HG03575 (cell line): Measurements from ENCODE around the gene SIX1.

ENCODE experiments used
- ATAC-seq: cut with Tn5 transposase; IDR thresholded peaks from one replicate; pipeline ENCODE4 v1.9.1; 2021; ENCODE audit not compliant: unreplicated experiment, insufficient number of reproducible peaks, low FRiP score; ENCODE audit errors: extremely low read depth

Gene SIX1

DNA sequence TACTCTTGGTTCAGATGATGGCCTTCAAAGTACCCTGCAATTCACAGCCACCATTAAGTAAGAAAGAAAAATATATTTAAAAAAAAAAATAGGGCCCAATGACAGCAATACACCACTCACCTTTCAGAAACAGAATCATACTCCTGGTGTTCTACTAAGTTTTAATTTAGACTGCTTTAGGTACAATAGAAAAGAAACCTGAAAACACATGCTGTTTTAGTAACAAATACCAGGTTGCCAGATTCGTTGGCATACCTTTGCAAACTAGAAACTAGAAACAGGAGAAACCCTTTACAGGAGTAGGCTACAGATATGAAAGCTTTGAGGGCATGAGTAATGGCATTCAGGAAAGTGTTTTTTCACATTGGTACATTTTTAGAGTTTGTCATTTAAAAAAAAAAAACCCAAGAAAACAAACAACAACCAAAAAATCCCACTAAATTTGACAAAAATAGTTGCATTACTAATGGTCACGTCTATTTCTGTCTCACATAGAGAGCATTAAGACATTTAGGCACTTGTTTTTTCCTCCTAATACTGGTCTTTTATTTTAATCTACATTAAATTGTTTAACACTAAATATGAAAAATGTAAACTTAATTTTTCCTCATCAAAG, 4.0 kb downstream of the SIX1 start:
- ATAC-seq = no peak

DNA sequence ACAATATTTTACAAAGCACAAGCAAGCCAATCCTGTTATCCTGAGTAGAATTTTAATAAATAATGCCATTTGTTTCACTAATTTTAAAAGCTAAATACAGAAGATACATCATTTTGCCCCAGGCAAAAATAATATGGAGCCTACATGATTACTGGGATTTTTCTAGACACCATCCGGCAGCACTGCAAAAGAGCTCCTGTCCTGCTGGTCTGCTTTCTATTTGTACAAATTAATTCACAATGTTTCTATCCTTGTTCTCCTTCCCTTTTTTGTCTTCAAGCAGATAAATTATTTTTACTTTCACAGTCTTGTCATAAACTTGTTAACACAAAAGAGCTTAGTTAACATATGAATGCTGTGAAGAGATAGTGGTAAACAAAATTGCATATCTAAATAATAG, 4.6 kb downstream of the SIX1 start:
- no peak for ATAC-seq

DNA sequence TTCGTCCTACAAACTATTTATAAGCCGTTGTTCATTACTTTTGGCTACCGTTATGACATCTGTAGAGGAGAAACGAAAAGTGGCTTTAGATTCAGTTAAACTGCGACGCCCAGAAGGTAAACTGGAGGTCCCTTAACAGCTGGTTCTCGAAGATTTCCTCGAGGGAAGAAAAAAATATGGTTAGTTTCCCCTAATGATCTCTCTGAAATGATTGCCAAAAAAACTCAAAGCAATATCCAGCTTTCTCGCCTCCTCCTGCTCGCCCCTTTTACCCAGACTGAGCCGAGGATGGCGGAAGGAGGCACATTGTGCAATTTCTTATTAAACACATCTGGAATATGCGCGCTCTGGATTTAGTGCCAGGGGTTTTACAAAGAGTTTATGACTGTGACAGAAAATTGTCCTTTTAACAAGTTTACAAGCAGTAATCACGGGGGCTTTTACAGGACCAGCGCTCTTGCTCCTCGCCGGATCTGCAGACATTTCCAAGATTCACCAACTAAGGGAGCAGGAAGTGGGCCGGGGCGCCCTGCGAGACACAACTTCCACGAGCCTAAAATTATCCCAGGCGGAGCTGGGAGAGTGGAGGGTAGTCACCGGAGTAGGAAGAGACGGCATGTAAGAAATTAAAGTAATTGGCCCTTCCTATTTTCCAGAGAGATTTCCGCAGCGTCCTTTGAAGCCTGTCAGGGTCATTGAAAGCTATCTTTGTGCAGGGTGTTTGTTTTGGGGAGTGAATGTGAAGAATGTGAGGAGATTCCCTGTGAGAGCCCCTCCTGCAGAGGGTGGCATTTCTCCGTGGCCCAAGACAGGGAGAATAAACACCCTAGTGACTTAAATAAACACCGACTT, 5.6 kb downstream of the SIX1 start:
- ATAC-seq = no peak

DNA sequence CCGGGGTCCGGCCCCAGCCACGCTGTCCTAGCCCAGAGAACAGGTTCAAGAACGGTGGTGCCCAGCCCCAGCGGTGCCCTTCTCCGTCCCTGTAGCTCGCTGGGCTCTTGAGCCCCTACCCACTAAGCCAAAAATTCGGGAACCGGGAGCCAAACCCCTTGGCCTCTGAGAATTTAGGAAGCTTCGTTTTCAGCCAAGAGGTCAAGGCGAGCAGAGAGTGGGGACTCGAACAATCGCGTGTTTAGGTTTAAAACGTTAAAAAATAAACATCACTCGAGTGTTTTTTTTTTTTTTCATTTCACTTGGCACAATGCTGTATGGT, 6.2 kb downstream of the SIX1 start:
- no peak for ATAC-seq

DNA sequence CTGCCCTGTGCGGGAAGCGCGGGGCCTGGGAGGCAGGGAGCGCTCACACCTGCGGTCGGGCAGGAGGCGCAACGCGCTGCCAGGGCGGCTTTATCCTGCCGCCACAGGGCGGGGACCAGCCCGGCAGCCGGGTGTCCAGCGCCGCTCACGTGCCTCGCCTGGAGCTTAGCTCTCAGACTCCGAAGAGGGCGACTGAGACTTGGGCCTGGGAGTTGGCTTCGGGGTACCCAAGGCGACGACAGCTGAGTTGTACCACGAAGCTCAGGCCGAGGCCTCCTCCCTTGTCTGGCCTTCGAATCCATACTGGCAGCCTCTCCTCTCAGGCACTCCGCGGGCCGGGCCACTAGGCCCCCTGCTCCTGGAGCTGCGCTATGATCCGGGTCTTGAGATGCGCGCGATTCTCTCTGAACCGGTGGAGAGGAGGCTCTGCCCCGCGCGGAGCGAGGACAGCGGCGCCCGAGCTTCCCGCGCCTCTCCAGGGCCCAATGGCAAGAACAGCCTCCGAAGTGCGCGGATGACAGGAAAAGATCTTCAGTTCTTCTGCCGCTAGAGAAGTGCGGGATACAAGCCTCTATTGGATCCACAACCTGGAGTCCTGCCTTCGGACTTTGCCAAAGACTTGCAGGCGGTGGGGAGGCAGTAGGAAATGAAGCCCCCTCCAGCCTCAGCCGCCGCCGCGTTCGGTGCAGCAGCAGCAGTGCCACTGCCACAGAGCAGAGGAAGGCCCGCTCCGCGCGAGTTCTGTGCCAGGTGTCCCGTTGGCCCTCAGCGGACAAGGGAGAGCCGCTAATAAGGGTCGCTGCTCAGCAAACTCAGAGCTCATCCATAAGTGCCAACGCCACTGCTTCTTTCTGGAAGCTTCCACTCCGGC, 6.8 kb downstream of the SIX1 start:
- ATAC-seq = no peak

DNA sequence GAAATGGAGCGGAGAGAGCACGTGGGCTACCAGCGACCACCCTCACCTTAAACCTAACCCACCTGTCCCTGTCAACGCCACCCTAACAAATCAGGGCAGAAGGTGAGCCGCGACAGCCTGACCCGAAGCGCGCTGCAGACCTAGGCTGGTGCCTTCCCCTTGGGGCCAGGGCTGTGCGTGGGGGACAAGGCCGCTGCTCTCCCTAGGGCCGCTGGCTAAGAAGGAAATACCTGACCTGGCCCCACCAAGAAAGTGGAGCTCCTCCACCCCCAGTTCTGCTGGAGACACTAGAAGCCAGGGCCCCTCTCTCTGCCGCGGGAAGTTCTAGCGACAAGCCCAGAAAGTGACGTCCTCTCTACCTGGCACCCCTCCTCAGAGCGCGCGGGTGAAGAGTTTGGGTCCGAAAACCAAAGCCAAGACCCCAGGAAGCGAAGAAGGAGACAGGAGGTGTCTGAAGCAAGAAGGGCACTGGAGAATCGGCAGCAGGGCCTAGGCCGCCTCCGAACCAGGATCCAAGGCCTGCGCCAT, 7.5 kb downstream of the SIX1 start:
- ATAC-seq = no peak

DNA sequence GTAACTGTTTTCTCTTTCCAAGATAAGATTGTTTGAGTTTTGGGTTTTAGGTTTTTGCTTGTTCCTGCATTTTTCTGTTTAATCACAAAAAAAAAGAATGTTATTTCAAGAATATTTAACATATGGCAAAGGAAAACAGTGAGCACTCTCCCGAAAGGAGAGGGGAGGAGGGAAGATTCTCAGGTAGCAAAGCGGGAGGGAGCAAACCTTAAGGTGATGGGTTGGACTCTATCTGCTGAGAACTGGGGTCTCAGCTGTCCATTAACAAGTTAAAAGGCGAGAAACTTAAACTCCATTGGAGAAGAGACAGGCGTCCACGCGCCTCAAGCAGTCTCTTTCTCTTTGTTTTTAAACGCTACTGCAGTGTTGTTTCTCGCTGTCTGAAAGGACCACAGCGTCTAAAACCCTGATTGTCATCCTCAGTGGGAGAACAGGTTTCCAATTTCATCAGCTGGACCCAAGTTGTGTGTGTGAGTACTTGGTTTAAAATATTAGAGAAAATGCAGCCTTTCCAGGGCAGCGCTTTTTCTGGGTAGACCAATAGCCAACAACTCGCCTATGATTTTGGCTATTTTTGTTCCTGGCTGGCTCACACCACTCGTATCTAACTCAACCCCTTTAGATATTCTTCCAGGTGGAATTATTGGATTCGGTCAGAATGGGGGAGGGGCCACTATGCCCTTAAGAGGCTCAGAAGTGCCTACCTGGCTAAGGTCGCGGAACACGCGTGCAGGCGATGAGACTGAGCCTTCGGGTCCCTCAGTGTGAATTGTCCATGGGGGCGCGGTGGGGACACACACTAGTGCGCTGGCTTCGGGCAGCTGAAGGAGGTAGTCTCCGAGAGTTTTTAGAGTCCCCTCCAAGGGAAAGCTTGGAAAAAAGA, 8.2 kb downstream of the SIX1 start:
- no peak for ATAC-seq

DNA sequence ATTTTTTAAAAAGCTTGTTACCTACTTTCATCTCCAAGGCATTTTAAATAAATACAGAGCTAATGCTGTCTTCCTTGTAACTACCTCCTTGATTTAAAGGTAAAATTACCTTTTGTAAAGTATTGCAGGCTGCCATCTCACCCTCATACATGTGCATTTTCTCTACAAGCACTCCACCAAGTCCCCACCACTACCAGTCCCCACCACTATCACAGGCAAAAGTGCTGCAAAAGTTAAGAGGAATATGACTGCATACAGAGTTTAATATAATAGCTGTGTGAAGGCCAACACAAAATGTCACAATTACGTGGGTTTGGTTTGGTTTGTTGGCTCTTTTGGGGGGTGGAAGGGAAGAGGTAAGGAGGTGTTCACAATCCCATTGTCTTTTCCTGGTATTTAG, 9.6 kb downstream of the SIX1 start:
- no peak for ATAC-seq

- ATAC-seq = no peak
These were observed 11.6 kb downstream of the SIX1 start for GRCh38 chr14:60637479-60638315.

GRCh38 chr14:60636879-60637478, 12.3 kb downstream of the SIX1 start:
- ATAC-seq = no peak

GRCh38 chr14:60634153-60634552, 15.1 kb downstream of the SIX1 start:
- no peak for ATAC-seq

DNA sequence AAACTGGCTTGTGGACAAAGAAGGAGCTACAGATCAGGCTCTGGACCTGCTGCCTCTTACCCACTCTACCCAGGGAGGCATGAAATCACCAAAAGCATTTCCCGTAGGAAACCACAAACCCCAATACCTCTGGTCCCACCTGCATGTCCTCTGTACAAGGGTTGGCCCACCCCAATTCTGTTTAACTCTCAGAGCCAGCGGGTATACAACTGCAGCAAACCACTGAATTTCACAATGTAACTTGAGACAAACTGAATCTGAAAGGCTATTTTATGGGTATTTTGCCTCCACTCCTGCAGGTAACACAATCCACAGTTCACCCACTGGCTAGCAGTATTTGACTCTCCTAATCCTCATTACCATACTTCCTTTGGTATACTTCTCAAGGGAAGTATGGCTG, 16.5 kb downstream of the SIX1 start:
- no peak for ATAC-seq

DNA sequence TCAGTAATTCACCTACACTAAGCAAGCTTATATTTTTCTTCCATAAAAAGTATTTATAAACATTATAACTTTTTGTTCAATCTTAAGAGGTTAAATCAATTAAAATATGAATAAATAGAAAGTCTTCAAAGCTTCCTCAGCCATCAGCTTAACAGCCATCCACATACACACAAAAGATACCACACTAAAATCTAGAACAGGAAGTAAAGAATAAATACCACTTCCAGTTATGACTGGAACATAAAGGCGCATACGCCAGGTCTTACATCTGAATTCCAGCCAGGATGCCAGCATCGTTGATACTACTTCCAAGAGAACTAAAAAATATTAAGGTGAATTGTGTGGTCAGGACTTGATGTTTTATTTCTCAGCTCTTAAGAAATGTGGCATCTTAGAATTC, 17.0 kb downstream of the SIX1 start:
- no peak for ATAC-seq

- ATAC-seq = no peak
These were observed 17.4 kb downstream of the SIX1 start for GRCh38 chr14:60631842-60632241.

GRCh38 chr14:60630129-60630528, 19.1 kb downstream of the SIX1 start:
- no peak for ATAC-seq

DNA sequence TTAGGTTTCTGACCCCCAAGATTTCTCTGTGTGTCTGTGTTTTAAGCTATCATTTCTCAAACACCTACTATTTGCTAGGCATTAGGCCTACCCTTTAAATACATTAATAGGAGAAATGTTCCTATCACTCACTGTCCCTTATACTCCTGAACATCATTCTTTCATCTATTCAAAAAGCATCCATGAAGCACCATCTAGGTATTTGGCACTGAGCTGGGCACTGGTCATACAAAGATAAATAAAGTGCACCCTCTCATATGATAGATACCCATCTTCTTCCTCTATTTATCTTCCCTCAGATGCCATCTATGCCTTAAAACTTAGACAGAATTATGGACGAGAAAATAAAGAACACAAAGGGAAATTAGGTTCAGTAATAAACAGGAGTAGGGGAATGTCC, 20.4 kb downstream of the SIX1 start:
- ATAC-seq = no peak

DNA sequence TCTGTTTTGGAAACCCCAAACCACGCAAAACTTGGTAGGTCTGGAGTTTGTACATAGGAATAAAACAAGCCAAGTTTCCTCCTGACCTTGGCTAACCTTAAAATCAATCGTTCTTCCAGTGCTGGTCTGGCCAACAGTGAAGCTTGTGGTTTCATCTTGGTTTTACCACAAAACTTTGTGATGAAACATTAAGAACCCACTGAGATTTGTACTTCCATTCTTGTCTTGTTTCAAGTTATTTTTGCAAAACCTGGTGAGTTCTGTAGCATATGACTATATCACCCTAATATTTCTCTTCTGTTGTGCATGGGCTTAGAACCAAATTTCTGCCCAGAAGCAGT, 26.4 kb downstream of the SIX1 start:
- no peak for ATAC-seq
